Activated CD4-positive, alpha-beta T cell treated with anti-CD3 and anti-CD28 coated beads for 36 hours (primary cell): ENCODE data around the gene PYGO2. TPM values are rescaled to one million over a fixed set of nuclear protein-coding genes. Genes with fewer than 3 reads are reported as not detected.
A peak's percentile ranks its signal among the peaks of the same experiment; 100 is the strongest.

Experiments used
- ATAC-seq: fragments of 200-7000 bp; cut with Tn5 transposase; one replicate; pipeline ENCODE4 v1.10.0; 2021; ENCODE audit warnings: mild to moderate bottlenecking, moderate library complexity
- CTCF ChIA-PET: fragments of 350-600 bp; sonication (Branson Sonifier 250); formaldehyde crosslinking; loops from one replicate; lab custom pipeline; 2021; ENCODE audit warnings: antibody characterized with exemption; lab: Charles Lee
- POLR2A ChIA-PET: fragments of 350-600 bp; sonication (Branson Sonifier 250); formaldehyde crosslinking; loops from one replicate; lab custom pipeline; 2021; ENCODE audit warnings: antibody characterized with exemption, inconsistent platforms; lab: Charles Lee
- DNase-seq: peaks from one replicate; pipeline ENCODE4 v3.0.0-alpha.2; 2020
- H3K27ac Mint-ChIP-seq: one replicate; pipeline ENCODE4 v1.8.0; 2021; ENCODE audit warnings: mixed read lengths
- H3K27me3 Mint-ChIP-seq: one replicate; pipeline ENCODE4 v1.8.0; 2021; ENCODE audit warnings: mixed read lengths
- H3K36me3 Mint-ChIP-seq: one replicate; pipeline ENCODE4 v1.8.0; 2021; ENCODE audit warnings: low read depth, mixed read lengths
- H3K4me1 Mint-ChIP-seq: one replicate; pipeline ENCODE4 v1.8.0; 2021; ENCODE audit warnings: mixed read lengths
- H3K4me3 Mint-ChIP-seq: one replicate; pipeline ENCODE4 v1.8.0; 2021; ENCODE audit warnings: mild to moderate bottlenecking, moderate library complexity, mixed read lengths
- H3K9me3 Mint-ChIP-seq: one replicate; pipeline ENCODE4 v1.8.0; 2021; ENCODE audit warnings: low read depth, mixed read lengths
- intact Hi-C, 2 experiments: fragments of 100-400 bp; cut with DNase I in 1 of 2; cut with micrococcal nuclease in 1 of 2; formaldehyde crosslinking; loops; one replicate each; pipeline versions ENCODE4 v1.14.2 to v1.15.1; 2022 to 2024; cut with DNase I, micrococcal nuclease
- total RNA-seq, 2 experiments: library from RNA; stranded (reverse); gene quantifications; one replicate each; pipeline ENCODE4 v1.2.3, GENCODE V29; 2021

PYGO2 gene
- total RNA-seq, 2 experiments from 2014 or later, result 24.5 to 25.6 TPM

DNA sequence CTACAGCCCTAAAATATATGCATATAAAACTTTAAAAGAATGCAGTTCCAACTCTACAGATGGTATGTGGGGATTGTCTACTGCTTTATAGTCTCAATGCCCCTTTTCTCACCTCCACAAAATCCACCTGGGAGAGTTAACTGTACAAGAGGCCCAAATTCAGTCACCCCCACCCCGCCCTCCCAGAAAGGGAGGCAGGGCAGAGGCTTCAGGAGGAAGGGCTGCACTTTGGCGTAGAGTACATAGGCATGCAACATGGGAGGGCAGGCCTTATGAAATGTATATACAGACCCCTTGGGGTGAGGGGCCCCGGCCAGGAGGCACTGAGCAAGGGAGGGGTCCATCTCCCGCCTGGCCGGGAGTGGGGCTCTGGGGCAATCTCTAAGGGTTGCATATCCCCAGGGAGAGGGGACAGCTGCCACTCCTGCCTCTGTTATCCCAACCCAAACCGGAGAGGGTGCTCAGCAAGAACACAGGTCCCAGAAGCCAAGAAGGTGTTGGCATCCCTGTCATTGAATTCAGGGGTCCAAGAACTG, 1.3 kb upstream of the PYGO2 start:
- Mint-ChIP-seq H3K36me3 (peaks cover 39% of the 10 kb centered on the region), H3K4me1 (peaks cover 35% of the 10 kb centered on the region), H3K27me3 (no peaks in the 10 kb centered on the region), H3K4me3 (peak overlapping the region; percentile 91), H3K27ac (peak overlapping the region; percentile 91), H3K9me3 (no peaks in the 10 kb centered on the region)
- intact Hi-C loops, result loop anchor here in 1 of 2 experiments (5.0 kb wide), 1 partner anchor 99 kb away; the partner anchor contains the start of gene EFNA4
- ATAC-seq (no peak), DNase-seq (no peak)
- ChIA-PET POLR2A (no interaction called here), CTCF (interaction anchor here (0.7 to 2.0 kb wide), 3 partner anchors 8 to 41 kb away, joined by 3 to 4 read pairs (median 3); partner anchors contain the start of gene SHC1)

DNA sequence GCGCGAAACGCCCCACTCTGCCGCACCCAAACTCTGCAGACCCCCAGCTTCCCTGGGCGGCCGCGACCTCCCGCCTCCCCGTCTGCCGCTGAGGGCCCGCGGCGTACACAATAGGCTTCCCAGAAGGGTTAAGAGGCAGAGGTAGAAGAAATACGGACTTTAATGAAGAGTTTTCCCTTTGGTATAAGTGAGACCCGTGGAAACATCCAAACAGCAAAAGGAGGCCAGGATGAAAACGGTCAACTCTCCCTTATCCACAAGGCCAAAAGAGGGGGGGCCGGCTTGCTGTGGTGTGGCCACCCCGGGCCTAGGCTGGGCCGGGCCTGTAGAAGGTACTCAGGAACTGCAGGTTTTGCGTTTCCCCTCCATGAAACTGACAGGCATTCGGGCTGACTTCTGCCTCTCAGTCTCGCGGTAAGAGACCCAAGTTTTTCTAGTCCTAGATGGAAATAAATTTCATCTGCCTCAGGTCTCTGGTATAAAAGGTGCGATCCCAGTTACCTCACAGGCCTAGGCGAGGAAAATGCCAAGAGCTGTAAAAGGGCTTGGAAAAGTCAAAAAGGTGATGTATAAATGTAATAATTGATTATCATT, 671 bp upstream of the PYGO2 start:
- Mint-ChIP-seq H3K9me3 (no peaks in the 10 kb centered on the region), H3K4me3 (peak overlapping the region; percentile 91), H3K27me3 (no peaks in the 10 kb centered on the region), H3K4me1 (peaks cover 38% of the 10 kb centered on the region), H3K36me3 (peaks cover 39% of the 10 kb centered on the region), H3K27ac (peak overlapping the region; percentile 91)
- ATAC-seq, result peak; percentile 8
- CTCF ChIA-PET, result interaction anchor here (0.6 to 2.0 kb wide), 5 partner anchors 9 to 123 kb away, joined by 3 to 7 read pairs (median 3); partner anchors contain the start of genes FLAD1 and SHC1
- POLR2A ChIA-PET, result interaction anchor here (1.4 kb wide), 1 partner anchor 11 kb away, joined by 5 read pairs; no protein-coding TSS in a partner anchor
- DNase-seq, result peak; percentile 51
- intact Hi-C loops, result loop anchor here in 1 of 2 experiments (5.0 kb wide), 1 partner anchor 100 kb away; the partner anchor contains the start of gene EFNA4

DNA sequence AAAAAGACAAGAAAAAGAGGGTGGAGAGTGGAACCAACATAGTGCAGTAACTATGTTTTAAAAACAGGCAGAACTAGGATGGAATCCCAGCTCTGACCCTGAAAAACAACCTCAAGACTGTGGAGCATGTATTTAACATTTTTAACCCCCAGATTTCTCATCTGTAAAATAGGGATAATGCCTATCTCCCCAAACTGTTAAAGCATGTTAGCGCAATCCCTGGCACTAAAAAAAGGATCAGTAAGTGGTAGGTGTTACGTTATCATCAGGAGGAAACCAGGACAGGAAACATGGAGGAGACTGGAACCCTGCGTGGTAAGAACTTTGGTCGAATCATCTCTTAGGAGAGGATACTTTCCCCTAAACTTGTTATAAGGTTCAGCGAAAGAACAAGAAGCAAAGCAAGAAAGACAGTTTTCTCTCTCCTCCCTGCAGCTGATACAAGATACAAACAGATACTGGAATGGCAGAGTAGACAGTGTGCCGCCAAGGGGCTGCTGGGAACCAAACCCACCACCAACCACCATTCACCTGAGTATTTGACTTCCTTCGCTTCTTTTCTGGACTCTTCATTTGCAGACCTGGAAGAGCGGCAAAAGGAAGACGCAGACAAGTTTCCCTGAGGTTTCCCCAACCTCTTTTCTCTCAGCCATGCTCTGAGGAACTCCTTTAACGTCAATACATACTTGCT, 991 bp downstream of the PYGO2 start:
- no peaks in the 10 kb centered on the region for H3K27me3 Mint-ChIP-seq
- H3K4me3 Mint-ChIP-seq, result peak overlapping the region; percentile 91
- H3K36me3 Mint-ChIP-seq, result peaks cover 34% of the 10 kb centered on the region
- intact Hi-C loops, result loop anchor here (1.0 to 5.0 kb wide), 11 partner anchors 13 to 352 kb away; partner anchors contain the start of genes ADAR (in 1 of the 2), CKS1B (in 1 of the 2), EFNA4 (in 1 of the 2) and FLAD1 (in 1 of the 2)
- CTCF ChIA-PET, result interaction anchor here (0.5 to 2.4 kb wide), 10 partner anchors 10 to 1778 kb away, joined by 3 to 15 read pairs (median 3); partner anchors contain the start of gene SHC1
- no peak for ATAC-seq
- DNase-seq, result no peak
- peaks cover 54% of the 10 kb centered on the region for H3K4me1 Mint-ChIP-seq
- no peaks in the 10 kb centered on the region for H3K9me3 Mint-ChIP-seq
- peak overlapping the region; percentile 93 for H3K27ac Mint-ChIP-seq
- POLR2A ChIA-PET, result interaction anchor here (0.7 to 1.4 kb wide), 4 partner anchors 9 to 48 kb away, joined by 3 to 5 read pairs (median 4); partner anchors contain the start of gene FLAD1

DNA sequence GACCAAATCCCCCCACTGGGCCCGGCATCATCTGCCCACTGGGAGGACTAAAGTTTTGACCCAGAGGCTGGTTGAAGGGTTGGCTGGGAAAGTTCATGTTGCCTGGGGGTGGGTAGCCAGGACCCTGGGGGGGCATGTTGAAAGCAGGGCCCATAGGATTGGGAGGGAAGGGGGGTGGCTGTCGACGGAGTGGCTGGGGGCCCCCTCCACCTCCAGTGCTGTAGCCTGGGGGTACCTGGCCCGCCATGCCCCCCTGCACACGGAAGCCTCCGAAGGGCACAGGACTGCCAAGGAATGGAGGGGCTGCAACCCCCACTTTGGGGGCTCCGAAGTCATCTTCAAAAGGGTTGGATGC, 2.2 kb downstream of the PYGO2 start:
- H3K4me1 Mint-ChIP-seq, result peaks cover 65% of the 10 kb centered on the region
- CTCF ChIA-PET, result interaction anchor here (2.3 to 2.4 kb wide), 2 partner anchors 41 to 57 kb away, joined by 8 to 15 read pairs; no protein-coding TSS in a partner anchor
- peaks cover 23% of the 10 kb centered on the region for H3K36me3 Mint-ChIP-seq
- intact Hi-C loops, result loop anchor here in 1 of 2 experiments (5.0 kb wide), 2 partner anchors 178 to 402 kb away; partner anchors contain the start of genes SLC50A1 and UBE2Q1
- DNase-seq, result no peak
- H3K27ac Mint-ChIP-seq, result no peak overlapping the region
- peak overlapping the region; percentile 91 for H3K4me3 Mint-ChIP-seq
- POLR2A ChIA-PET, result no interaction called here
- ATAC-seq, result no peak
- H3K9me3 Mint-ChIP-seq, result no peaks in the 10 kb centered on the region
- H3K27me3 Mint-ChIP-seq, result no peaks in the 10 kb centered on the region

DNA sequence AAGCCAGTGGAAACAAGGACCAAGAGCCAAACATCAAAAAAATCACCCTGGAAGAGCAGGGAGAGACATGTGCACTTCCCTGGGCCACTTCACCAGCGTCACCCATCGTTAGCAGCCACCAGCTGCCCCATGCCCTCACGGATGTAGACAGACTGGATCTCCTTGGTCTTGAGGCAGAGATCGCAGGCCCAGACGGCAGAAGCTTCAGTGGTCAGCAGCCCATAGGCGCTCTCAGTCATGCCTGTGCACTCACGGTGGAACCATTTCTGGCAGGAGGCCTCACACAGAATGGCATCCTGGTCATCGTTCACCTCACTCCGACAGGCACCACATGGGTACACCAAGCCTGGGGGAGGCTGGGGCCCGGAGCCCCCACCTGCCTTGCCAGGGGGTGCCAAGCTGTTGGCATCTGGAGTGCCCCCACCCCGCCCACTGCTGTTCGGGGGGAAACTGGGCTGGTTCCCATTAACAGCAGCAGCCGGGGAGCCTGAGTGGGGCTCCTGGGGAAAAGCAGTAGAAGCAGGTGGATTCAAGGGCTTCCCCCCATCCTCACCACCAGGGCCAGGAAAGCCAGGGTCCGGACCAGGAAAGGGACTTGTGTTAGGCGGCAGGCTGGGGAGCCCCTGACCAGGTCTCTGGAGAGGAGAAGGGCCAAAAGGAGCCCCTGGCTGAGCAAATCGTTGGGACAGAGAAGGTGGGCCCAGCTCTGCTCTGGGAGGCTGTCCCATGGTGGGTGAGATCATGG, 2.7 kb downstream of the PYGO2 start:
- Mint-ChIP-seq H3K4me3 (no peak overlapping the region), H3K27ac (peak overlapping the region; percentile 47), H3K27me3 (no peaks in the 10 kb centered on the region), H3K9me3 (no peaks in the 10 kb centered on the region), H3K4me1 (peaks cover 70% of the 10 kb centered on the region), H3K36me3 (peaks cover 23% of the 10 kb centered on the region)
- ChIA-PET CTCF (interaction anchor here (0.7 to 2.4 kb wide), 3 partner anchors 22 to 58 kb away, joined by 3 to 15 read pairs (median 8); no protein-coding TSS in a partner anchor), POLR2A (no interaction called here)
- DNase-seq (no peak), ATAC-seq (no peak)
- intact Hi-C loops, result loop anchor here in 1 of 2 experiments (5.0 kb wide), 2 partner anchors 178 to 402 kb away; partner anchors contain the start of genes SLC50A1 and UBE2Q1

DNA sequence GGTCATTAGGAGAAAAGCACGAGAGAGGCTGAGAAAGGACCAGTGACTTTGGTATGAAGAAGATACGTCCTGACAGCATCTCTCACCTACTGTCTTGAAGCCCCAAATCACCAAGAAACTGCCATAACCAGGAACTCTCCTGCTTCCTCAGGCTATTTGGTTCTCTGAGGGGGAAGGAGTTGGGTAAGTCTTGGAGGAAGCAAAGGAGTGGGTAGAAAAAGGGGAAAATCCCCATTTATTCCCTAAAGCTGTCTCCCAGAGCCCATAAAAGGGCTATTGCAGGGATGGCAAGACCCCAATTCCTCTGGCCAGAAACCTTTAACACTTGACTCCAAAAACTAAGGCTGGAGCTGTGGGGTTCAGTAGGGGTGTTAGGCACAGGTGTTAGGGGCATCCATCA, 3.5 kb downstream of the PYGO2 start:
- no peaks in the 10 kb centered on the region for H3K9me3 Mint-ChIP-seq
- no peak for DNase-seq
- intact Hi-C loops, result loop anchor here in 1 of 2 experiments (5.0 kb wide), 2 partner anchors 179 to 401 kb away; partner anchors contain the start of genes SLC50A1 and UBE2Q1
- ChIA-PET POLR2A (no interaction called here), CTCF (interaction anchor here (0.7 kb wide), 1 partner anchor 23 kb away, joined by 3 read pairs; no protein-coding TSS in a partner anchor)
- no peak for ATAC-seq
- no peak overlapping the region for H3K27ac Mint-ChIP-seq
- peaks cover 16% of the 10 kb centered on the region for H3K36me3 Mint-ChIP-seq
- H3K4me1 Mint-ChIP-seq, result peaks cover 70% of the 10 kb centered on the region
- H3K4me3 Mint-ChIP-seq, result no peak overlapping the region
- no peaks in the 10 kb centered on the region for H3K27me3 Mint-ChIP-seq

DNA sequence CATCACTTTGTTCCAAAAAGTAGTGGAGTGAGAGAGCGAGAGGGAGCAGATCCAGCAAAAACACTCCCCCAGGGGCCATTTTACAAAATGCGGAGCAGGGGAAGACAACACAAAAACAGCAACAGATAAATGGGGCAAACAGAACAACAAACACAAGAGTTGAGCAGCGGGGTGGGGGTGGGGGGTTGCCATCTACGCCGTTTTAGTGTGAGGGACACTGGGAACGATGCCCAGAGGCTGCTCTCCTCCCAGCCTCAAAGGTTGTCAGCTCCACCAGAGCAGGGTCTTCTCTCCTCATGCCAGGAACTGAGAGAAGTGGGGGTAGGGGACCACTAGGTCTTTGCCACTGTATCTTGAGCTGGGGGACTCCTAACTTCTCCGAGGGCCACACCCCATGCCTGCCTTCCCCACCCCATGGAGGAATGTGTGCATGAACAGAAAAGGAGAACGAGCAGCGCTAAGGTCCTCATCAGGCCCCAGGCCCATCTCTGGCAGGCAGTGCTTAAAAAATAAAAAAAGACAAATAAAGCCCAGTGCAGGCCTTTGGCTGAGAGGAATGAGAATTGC, 4.4 kb downstream of the PYGO2 start:
- ATAC-seq, result no peak
- intact Hi-C loops, result loop anchor here in 1 of 2 experiments (5.0 kb wide), 2 partner anchors 180 to 400 kb away; partner anchors contain the start of genes SLC50A1 and UBE2Q1
- H3K27ac Mint-ChIP-seq, result peak overlapping the region; percentile 95
- CTCF ChIA-PET, result interaction anchor here (2.2 kb wide), 1 partner anchor 42 kb away, joined by 21 read pairs; no protein-coding TSS in a partner anchor
- peaks cover 72% of the 10 kb centered on the region for H3K4me1 Mint-ChIP-seq
- no peaks in the 10 kb centered on the region for H3K9me3 Mint-ChIP-seq
- DNase-seq, result no peak
- no peak overlapping the region for H3K4me3 Mint-ChIP-seq
- peaks cover 10% of the 10 kb centered on the region for H3K36me3 Mint-ChIP-seq
- H3K27me3 Mint-ChIP-seq, result no peaks in the 10 kb centered on the region
- POLR2A ChIA-PET, result interaction anchor here (0.6 kb wide), 1 partner anchor 45 kb away, joined by 3 read pairs; the partner anchor contains the start of gene ZBTB7B

DNA sequence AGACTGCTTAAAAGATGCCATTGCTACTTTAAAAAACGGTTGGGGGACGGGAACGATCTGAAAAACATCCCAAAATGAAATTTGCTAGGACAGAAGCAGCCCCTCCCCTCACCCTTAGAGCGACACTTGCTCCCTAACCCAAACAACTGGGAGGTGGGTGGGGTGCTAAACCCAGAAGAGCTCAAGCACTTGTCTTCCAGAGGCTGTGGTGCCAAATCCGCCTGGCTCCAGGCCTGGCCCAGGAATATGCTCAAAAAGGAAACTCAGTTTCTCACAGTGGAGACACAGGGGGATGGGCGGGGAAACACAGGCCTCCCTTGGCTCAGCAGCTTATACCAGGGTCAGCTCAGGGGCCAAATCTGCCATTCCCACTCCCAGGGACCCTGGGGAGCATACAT, 5.0 kb downstream of the PYGO2 start:
- Mint-ChIP-seq H3K9me3 (no peaks in the 10 kb centered on the region), H3K4me1 (peaks cover 78% of the 10 kb centered on the region)

DNA sequence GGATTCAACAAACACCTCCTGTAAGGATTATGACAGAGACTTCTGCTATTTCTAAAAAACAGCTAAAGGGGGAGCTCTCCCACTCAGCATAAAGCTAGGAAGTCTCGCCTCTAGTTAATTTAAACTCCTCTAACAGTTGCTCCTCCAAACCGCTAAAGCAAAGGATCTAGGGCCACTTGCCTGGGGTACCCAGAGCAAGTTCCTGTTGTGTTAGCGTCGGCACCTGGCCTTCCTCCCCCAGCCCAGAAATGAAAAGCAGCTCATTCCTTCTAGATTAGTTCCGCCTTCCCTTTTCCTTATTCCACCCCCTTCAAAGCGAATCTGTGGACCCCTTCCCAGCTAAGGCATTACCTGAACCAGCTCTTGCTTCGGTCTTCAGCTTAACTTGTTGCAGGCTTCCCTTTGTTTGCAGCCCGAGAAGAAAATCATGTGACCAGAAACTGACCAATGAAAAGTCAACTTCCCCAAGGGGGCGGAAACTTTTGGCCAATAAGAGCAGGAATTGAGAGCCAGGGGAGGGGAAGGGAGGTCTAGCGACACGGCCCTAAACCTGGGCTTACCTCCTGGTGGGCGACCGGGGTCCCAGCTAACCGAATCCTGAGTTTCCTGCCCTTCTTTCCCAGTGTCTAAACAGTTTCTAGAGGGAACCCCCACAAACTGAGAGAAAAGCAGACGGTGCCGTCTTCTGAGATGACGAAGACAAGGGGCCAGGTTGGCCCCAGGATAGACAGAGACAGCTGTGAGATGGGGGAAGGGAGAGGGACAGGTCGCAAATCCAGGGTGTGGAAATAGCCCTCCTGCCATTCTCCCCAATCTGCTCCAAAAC, 5.7 kb downstream of the PYGO2 start, which contains the start of gene PBXIP1:
TSS of gene PBXIP1 (minus strand) at position 382 of the 826 bp plus-strand sequence. CDS start 2,378 bp downstream, outside the sequence.
- intact Hi-C loops, result loop anchor here (1.0 to 5.0 kb wide), 8 partner anchors 18 to 399 kb away; partner anchors contain the start of genes CKS1B (in 2 of the 2), ADAR (in 1 of the 2), FLAD1 (in 1 of the 2) and PMVK (in 1 of the 2)
- no peaks in the 10 kb centered on the region for H3K9me3 Mint-ChIP-seq
- H3K4me1 Mint-ChIP-seq, result peaks cover 82% of the 10 kb centered on the region
- ATAC-seq (peak; percentile 54), DNase-seq (peak; percentile 83)
- CTCF ChIA-PET, result interaction anchor here (0.5 to 3.0 kb wide), 27 partner anchors 9 to 547 kb away, joined by 3 to 21 read pairs (median 4); partner anchors contain the start of gene FLAD1
- no peaks in the 10 kb centered on the region for H3K27me3 Mint-ChIP-seq
- H3K27ac Mint-ChIP-seq, result peak within 1 kb of the TSS; percentile 95
- peak within 1 kb of the TSS; percentile 85 for H3K4me3 Mint-ChIP-seq
- peaks cover 8% of the 10 kb centered on the region for H3K36me3 Mint-ChIP-seq
- POLR2A ChIA-PET, result interaction anchor here (0.6 to 1.4 kb wide), 6 partner anchors 10 to 37 kb away, joined by 3 to 11 read pairs (median 4); partner anchors contain the start of genes PMVK and SHC1

More for the DNA sequence above, 5.0 kb downstream of the PYGO2 start:
- ATAC-seq, result no peak
- ChIA-PET POLR2A (interaction anchor here (0.6 to 1.4 kb wide), 4 partner anchors 13 to 46 kb away, joined by 3 to 11 read pairs (median 4); partner anchors contain the start of genes PMVK, SHC1 and ZBTB7B), CTCF (interaction anchor here (0.6 to 2.2 kb wide), 7 partner anchors 8 to 107 kb away, joined by 3 to 21 read pairs (median 5); no protein-coding TSS in a partner anchor)
- no peak for DNase-seq
- Mint-ChIP-seq H3K36me3 (peaks cover 10% of the 10 kb centered on the region), H3K27ac (peak overlapping the region; percentile 95), H3K27me3 (no peaks in the 10 kb centered on the region), H3K4me3 (peak overlapping the region; percentile 85)
- intact Hi-C loops, result loop anchor here in 1 of 2 experiments (1.0 to 5.0 kb wide), 5 partner anchors 18 to 399 kb away; partner anchors contain the start of genes ADAR, CKS1B, SLC50A1 and UBE2Q1
